ENCODE measurements around the gene ING3.

DNA sequence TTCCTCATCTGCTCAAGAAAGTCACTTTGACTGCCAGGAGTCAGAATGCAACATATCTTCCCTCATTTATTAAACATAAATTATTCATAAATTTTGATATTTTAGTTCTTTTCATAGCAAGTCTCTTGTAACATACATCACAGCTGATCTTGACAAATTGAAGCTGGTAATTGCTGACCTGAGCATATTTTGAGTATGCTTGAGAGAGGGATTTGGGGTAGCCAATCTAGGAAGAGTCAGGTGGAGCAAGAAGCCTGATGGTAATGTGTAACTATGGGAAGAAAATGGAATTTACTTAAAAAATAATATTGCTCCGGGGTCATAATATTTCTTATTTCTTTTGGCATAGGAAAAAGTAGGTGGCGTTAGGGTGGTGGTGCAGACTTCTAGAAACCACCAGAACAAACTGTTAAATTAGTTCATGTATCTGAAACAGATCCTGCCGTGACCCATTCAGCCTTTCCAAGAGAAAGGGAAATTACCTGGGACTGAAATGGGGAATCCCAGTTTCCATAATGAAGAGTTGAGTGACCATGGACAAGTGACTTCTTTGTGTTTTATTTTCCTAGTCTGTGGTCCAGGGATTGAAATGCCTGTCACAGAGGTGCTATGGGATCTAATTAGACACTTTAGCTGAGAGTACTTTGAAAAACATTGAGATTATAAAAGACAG, 50.8 kb downstream of the ING3 start:
- TF ChIP-seq, protein P1, sequence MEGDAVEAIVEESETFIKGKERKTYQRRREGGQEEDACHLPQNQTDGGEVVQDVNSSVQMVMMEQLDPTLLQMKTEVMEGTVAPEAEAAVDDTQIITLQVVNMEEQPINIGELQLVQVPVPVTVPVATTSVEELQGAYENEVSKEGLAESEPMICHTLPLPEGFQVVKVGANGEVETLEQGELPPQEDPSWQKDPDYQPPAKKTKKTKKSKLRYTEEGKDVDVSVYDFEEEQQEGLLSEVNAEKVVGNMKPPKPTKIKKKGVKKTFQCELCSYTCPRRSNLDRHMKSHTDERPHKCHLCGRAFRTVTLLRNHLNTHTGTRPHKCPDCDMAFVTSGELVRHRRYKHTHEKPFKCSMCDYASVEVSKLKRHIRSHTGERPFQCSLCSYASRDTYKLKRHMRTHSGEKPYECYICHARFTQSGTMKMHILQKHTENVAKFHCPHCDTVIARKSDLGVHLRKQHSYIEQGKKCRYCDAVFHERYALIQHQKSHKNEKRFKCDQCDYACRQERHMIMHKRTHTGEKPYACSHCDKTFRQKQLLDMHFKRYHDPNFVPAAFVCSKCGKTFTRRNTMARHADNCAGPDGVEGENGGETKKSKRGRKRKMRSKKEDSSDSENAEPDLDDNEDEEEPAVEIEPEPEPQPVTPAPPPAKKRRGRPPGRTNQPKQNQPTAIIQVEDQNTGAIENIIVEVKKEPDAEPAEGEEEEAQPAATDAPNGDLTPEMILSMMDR (conservative IDR thresholded peaks at IDR 0.05; ENCODE audit: low read depth, low read length): no peak
- no peak for TF ChIP-seq EZH2 (IDR thresholded peaks at IDR 0.05; ENCODE audit: borderline replicate concordance, low read depth, low read length, poor library complexity, severe bottlenecking)
